CMK (cell line): Measurements from ENCODE around the gene GDF11.

Experiments
- DNase-seq: peaks from one replicate; pipeline ENCODE4 v3.0.0-alpha.2; 2010; ENCODE audit warnings: low read depth

GDF11 gene

GRCh38 chr12:55723516-55724225 lies 19.3 kb upstream of the GDF11 start:
- DNase-seq = no peak

- DNase-seq = no peak
These were observed 18.5 kb upstream of the GDF11 start for GRCh38 chr12:55724226-55724939.

DNA sequence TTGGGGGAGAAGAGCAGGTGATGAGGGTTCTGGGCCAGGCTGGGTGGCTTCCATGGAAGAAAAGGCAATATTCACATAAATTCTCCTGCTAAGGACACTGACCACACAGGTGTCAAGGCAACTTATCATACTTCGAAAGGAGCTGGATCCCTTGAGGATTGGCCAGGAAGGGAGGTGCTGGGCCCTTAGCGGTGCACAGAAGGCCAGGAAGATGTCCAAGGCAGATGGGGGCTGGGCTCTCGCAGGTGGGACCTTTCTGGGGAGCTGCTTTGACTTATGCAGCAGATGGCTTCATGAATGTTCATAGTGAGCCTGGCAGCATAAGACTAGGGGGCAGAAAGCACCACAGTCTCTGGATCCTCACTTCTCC lies 18.0 kb upstream of the GDF11 start:
- DNase-seq = no peak

DNA sequence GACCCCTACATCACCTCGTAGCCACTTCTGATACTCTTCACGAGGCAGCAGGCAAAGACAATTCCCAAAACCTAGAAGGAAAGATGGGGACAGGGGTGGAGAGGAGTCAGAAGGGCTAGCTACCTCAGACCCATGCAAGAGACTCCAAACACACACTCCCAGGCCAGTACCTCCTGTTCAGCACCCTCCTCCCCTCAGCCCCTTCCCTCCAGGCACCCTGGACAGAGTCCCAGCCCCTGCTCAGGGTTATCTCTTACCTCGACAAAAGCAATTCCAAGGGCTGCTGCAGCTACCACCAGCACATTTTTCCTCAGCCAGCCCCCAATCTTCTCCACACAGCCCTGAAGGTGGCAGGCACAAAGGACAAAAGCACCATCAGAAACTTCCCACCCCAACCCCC lies 17.4 kb upstream of the GDF11 start:
- DNase-seq = no peak

GRCh38 chr12:55726971-55727370 lies 16.0 kb upstream of the GDF11 start:
- DNase-seq = no peak

- DNase-seq = peak; percentile 68
These were observed 15.2 kb upstream of the GDF11 start for GRCh38 chr12:55727643-55728185.

DNA sequence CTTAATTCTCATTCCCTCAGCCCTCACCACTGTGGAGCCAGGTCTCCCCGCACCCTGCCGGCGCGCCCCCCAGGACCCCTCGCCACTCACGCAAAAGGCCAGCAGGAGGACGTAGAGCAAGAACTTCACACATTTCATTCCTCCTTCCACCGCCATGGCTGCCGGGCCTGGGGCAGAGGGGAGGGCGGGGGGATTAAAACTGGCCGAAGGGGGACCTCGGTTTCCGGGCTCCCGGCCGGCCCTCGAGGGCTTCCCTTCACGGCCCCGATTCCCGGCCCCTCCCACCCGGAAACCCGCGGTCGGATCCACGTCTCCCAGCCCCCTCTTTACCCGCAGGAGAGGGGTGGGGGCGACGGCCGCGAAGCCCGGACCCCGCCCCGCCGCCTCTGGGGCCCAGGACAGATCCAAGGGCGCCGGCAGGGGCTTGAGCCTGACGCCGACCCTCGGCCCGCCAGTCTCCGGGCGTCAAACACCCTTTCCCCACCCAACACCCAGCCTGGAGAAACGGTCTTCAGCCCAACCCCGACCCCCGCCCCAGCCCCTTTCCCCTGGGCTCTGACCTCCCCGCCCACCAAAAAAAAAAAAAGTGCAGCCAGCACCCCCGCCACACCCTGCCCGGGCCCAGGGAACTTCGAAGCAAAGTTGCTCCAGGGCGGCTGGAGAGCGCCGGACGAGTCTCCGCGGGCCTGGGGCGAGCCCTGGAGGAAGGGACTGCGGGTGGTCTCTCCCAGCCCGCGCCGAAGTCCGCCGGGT lies 14.6 kb upstream of the GDF11 start:
- DNase-seq = no peak

GRCh38 chr12:55728939-55729818 lies 13.7 kb upstream of the GDF11 start, which contains the start of gene CD63:
CD63 (minus strand) TSS chr12:55729009; CDS start chr12:55728341, 668 bp downstream.
- peak; percentile 80 for DNase-seq

- DNase-seq = peak; percentile 56
These were observed 12.8 kb upstream of the GDF11 start for GRCh38 chr12:55729819-55730818.

- no peak for DNase-seq
These were observed 10.6 kb upstream of the GDF11 start for GRCh38 chr12:55732288-55732687.

GRCh38 chr12:55733021-55733555 lies 9.8 kb upstream of the GDF11 start:
- no peak for DNase-seq

DNA sequence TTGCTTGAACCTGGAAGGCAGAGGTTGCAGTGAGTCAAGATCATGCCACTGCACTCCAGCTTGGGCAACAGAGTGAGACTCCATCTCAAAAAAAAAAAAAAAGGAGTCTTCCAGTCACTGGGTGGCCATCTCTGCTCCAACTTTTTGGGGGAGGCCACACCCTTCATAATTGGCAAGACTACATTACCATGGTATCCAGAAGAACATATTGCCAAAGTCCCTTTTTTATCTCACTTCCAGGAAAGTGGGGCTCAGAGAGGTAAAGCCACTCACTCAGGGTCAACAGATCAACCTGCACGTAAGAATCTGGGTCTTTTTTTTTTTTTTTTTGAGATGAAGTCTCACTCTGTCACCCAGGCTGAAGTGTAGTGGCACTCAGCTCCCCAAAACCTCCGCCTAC lies 9.1 kb upstream of the GDF11 start:
- DNase-seq = no peak

GRCh38 chr12:55734595-55734994 lies 8.3 kb upstream of the GDF11 start:
- no peak for DNase-seq

DNA sequence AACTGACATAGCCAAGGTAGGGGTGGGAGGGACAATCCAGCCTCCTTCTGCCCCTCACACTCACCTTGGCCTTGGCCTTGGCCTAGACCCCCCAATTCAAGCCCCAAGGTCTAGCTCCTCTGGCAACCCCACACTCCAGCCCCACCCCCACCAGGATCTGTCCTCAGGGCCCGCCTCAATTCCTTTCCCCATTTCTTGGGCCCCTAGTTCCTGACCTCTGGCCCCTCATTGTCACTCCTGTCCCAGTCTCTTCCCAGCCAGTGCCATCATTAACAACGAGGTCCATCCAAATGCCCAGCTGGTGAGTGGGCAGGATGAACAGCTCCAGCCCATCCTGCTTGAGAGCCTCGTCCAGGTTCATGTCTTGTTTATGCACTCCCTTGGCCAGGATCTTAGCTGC lies 6.8 kb upstream of the GDF11 start:
- no peak for DNase-seq

GRCh38 chr12:55736780-55737580 lies 5.9 kb upstream of the GDF11 start:
- DNase-seq = no peak

GRCh38 chr12:55737581-55738122 lies 5.3 kb upstream of the GDF11 start:
- DNase-seq = no peak

- peak; percentile 81 for DNase-seq
These were observed 4.5 kb upstream of the GDF11 start for GRCh38 chr12:55738123-55739024.

GRCh38 chr12:55739025-55739378 lies 3.9 kb upstream of the GDF11 start:
- DNase-seq = no peak
